Duodenal mucosa (tissue), 2 donors: ENCODE measurements around the gene IGF2BP3.
A peak's percentile ranks its signal among the peaks of the same experiment; 100 is the strongest.

Source experiments
- H3K27ac ChIP-seq: one replicate; pipeline ENCODE4 v1.7.0; 2013; ENCODE audit warnings: low read depth, low read length
- H3K27me3 ChIP-seq, 2 donors: one replicate each; pipeline ENCODE4 v1.7.0; 2013; ENCODE audit warnings: low read length in 2 of 2, control low read depth in 1 of 2; ENCODE audit not compliant: insufficient read depth in 2 of 2, control insufficient read depth in 1 of 2
- H3K36me3 ChIP-seq, 2 donors: one replicate each; pipeline ENCODE4 v1.7.0; 2013; ENCODE audit warnings: low read length in 2 of 2, control low read depth in 1 of 2; ENCODE audit not compliant: insufficient read depth in 2 of 2, control insufficient read depth in 1 of 2
- H3K4me1 ChIP-seq, 2 donors: one replicate each; pipeline ENCODE4 v1.7.0; 2013; ENCODE audit warnings: low read length in 2 of 2, control low read depth in 1 of 2; ENCODE audit not compliant: insufficient read depth in 2 of 2, control insufficient read depth in 1 of 2
- H3K4me3 ChIP-seq, 2 donors: one replicate each; pipeline ENCODE4 v1.7.0; 2013; ENCODE audit warnings: low read length in 2 of 2, low read depth in 1 of 2
- H3K9ac ChIP-seq, 2 donors: one replicate each; pipeline ENCODE4 v1.7.0; 2013; ENCODE audit warnings: low read length in 2 of 2, low read depth in 1 of 2
- H3K9me3 ChIP-seq, 2 donors: one replicate each; pipeline ENCODE4 v1.7.0; 2013; ENCODE audit warnings: low read length in 2 of 2, control low read depth in 1 of 2; ENCODE audit not compliant: control insufficient read depth in 1 of 2

IGF2BP3 gene

DNA sequence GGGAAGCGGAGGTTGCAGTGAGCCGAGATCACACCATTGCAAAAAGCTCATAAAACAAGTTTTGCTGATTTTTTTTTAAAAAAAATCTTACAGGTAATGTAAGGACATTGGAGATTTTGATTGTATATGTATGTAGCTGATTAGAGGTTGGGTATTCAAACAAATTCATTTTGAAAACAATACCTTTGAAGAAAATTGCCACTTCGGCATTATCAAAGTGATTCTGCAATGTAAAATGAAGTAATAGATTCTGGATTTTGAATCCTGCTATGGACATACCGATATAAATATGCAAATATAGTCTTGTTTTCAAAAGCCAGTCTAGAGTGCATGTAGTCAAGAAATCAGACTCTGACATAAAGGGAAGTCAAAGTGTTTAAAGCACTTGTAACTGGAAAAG is 12.4 kb upstream of the IGF2BP3 start:
- no peak overlapping the region for H3K27ac ChIP-seq
- peaks cover 15 to 25% of the 10 kb centered on the region in 2 donors for H3K27me3 ChIP-seq
- no peaks in the 10 kb centered on the region for H3K9me3 ChIP-seq
- H3K36me3 ChIP-seq, result no peaks in the 10 kb centered on the region
- H3K4me1 ChIP-seq, result no peaks in the 10 kb centered on the region
- no peak overlapping the region for H3K4me3 ChIP-seq
- no peak overlapping the region for H3K9ac ChIP-seq

DNA sequence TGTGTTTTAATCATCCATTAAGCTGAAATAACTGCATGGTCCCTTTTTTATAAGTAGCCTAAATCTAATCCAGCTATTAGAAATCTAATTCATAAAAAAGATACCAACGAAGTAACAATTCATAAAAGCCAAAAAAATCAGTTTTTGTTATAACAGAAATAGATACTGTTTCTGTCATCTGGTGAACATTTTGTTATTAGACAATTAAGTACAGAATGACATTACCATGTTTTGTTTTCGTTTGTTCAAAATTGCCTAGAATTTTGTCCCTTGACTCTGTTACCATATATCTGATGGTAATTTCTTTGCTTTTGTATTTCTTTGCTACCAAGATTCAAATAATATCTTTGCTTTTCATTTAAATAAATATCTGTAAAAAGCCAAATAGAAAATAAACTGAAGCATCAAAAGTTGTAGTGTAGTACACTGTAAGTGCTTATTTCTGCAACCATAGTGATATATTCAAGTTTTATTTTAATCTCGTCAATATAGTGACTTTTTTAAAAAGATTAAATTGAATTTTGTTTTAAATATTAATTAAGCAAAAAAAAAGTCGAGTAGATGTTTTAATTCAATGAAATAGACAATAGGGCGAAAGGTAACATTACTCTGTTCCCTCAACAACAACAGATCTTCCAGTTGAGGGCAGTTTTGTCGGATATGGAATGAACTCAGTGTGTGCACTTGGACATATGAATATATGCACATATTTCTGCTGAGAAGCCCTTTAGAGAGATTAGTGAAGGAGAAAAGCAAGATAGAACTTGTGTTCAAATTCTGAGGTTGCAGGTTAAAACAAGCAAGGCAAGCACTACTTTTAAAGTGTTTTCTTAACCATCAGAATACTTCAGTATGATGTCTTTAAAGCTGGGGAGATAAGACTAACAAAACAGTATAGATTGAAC is 7.9 kb upstream of the IGF2BP3 start:
- no peaks in the 10 kb centered on the region for H3K9me3 ChIP-seq
- peaks cover 54 to 55% of the 10 kb centered on the region in 2 donors for H3K27me3 ChIP-seq
- no peaks in the 10 kb centered on the region for H3K36me3 ChIP-seq
- H3K4me3 ChIP-seq, result no peak overlapping the region
- no peak overlapping the region for H3K27ac ChIP-seq
- peaks cover 14 to 16% of the 10 kb centered on the region in 2 donors for H3K4me1 ChIP-seq
- H3K9ac ChIP-seq, result no peak overlapping the region

GRCh38 chr7:23477157-23477499 is 6.8 kb upstream of the IGF2BP3 start:
- Histone ChIP-seq H3K9me3 (no peaks in the 10 kb centered on the region), H3K9ac (no peak overlapping the region), H3K36me3 (no peaks in the 10 kb centered on the region), H3K27me3 (peaks cover 61 to 65% of the 10 kb centered on the region in 2 donors), H3K27ac (no peak overlapping the region), H3K4me1 (peaks cover 16 to 18% of the 10 kb centered on the region in 2 donors), H3K4me3 (no peak overlapping the region)

GRCh38 chr7:23476286-23477156 is 6.2 kb upstream of the IGF2BP3 start:
- H3K4me1 ChIP-seq, result peaks cover 16 to 18% of the 10 kb centered on the region in 2 donors
- no peak overlapping the region for H3K27ac ChIP-seq
- no peaks in the 10 kb centered on the region for H3K9me3 ChIP-seq
- no peak overlapping the region for H3K4me3 ChIP-seq
- no peak overlapping the region for H3K9ac ChIP-seq
- H3K36me3 ChIP-seq, result no peaks in the 10 kb centered on the region
- peaks cover 66 to 71% of the 10 kb centered on the region in 2 donors for H3K27me3 ChIP-seq

DNA sequence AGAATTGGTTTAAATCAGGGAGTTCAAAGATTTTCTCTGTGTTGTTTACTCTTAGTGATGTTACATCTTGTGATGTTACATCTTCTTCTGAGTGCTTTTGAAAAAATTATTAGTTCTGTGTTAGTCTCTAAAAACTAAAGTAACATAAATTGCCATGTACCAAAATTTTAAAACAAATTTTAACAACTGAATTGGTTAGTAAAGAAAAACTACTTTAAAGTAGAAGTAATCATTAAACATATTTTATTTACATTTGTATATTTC is 5.2 kb upstream of the IGF2BP3 start:
- peaks cover 19 to 22% of the 10 kb centered on the region in 2 donors for H3K4me1 ChIP-seq
- no peak overlapping the region for H3K27ac ChIP-seq
- H3K4me3 ChIP-seq, result no peak overlapping the region
- no peaks in the 10 kb centered on the region for H3K9me3 ChIP-seq
- no peaks in the 10 kb centered on the region for H3K36me3 ChIP-seq
- no peak overlapping the region for H3K9ac ChIP-seq
- H3K27me3 ChIP-seq, result peaks cover 72 to 77% of the 10 kb centered on the region in 2 donors

DNA sequence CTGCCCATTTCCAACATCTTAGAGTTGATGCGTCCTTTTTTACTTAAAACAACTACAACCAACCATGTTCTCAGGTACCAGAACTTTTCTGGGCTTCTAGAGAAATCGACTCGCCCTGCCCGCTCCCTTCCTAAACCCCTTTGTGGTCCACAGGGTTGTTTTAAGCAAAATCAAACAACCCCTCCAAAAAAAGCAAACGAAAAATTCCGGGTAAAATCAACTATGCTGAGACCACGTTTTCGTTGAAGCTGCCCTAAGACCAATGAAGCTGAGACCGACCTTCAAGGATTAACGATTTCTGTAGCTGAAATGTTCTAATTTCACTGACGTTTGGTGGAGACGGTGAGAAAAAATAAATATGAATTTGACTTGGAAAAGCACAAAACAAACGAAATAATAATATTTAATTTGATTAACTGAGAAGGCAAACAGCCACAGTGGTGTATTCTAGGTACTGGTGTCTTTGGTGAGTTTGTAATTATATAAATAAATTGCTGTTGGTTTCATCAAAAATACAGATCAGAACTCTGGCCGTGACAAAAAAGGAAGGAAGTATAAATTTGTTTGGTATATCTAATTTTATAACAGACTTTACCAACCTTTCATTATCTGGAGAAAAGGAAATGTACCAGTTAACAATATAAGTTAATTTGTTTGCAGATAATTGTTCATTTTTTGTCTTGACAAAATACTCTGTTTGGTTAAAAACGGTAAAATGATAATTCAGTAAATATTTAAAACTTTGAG is 4.7 kb upstream of the IGF2BP3 start:
- H3K27me3 ChIP-seq, result peaks cover 77 to 81% of the 10 kb centered on the region in 2 donors
- no peaks in the 10 kb centered on the region for H3K9me3 ChIP-seq
- peak overlapping the region; percentile 36 to 62 for H3K4me3 ChIP-seq
- H3K4me1 ChIP-seq, result peaks cover 24% of the 10 kb centered on the region in 2 donors
- no peak overlapping the region for H3K27ac ChIP-seq
- no peaks in the 10 kb centered on the region for H3K36me3 ChIP-seq
- no peak overlapping the region for H3K9ac ChIP-seq

DNA sequence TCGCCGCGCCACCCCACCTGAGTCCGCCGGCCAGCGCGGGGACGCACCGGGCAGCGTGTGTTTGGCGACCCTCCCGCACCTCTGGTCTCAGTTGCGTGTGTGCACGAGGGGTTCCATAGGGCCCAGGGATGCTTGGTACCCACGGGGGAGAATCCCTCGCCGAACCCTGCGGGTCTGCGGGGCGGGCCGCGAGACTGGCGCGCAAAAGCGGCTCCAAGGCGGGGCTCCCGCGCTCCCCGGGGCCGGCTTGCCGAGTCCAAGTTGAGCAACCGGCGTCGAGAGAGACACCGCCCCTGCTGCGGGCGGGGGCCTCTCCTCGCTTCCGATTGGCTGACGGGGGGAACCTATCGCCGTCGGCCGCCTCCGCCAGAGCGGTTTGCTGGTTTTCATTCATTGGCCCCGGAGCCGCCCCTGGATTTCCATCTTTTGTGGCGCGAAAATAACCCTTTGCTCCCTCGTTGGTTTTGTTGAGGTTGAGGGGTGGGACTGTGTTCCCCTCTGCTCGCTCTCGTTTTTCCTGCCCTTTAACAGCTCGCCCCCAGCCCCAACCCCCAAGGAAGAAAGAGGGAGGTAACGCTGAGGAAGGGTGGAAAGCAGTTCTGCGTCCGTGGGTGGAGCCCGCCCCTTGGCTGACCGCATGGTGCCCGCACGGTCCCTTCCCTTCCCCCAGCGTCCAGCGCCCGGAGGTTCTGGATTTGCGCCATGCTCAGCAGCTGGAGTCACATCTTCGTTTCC is 4.0 kb upstream of the IGF2BP3 start:
- Histone ChIP-seq H3K27me3 (peaks cover 78 to 88% of the 10 kb centered on the region in 2 donors), H3K4me1 (peaks cover 25 to 28% of the 10 kb centered on the region in 2 donors), H3K9ac (no peak overlapping the region), H3K4me3 (peak overlapping the region; percentile 62 to 65), H3K9me3 (no peaks in the 10 kb centered on the region), H3K36me3 (no peaks in the 10 kb centered on the region), H3K27ac (no peak overlapping the region)

DNA sequence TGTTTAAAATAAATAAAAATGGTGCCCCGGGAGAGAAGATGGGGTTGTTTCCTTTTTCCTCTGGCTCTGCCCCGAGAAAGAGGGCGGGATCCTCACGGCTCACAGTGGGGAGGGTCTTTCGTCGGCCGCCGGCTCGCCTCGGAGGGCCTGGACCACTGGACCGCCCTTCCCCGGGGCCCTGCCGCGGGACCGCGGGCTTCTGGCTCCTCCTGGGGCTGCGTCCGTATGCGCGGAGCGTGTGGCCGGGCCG is 3.5 kb upstream of the IGF2BP3 start:
- Histone ChIP-seq H3K9ac (no peak overlapping the region), H3K4me1 (peaks cover 26 to 33% of the 10 kb centered on the region in 2 donors), H3K36me3 (no peaks in the 10 kb centered on the region), H3K27me3 (peaks cover 80 to 88% of the 10 kb centered on the region in 2 donors), H3K4me3 (peak overlapping the region; percentile 62 to 65), H3K27ac (no peak overlapping the region), H3K9me3 (no peaks in the 10 kb centered on the region)

DNA sequence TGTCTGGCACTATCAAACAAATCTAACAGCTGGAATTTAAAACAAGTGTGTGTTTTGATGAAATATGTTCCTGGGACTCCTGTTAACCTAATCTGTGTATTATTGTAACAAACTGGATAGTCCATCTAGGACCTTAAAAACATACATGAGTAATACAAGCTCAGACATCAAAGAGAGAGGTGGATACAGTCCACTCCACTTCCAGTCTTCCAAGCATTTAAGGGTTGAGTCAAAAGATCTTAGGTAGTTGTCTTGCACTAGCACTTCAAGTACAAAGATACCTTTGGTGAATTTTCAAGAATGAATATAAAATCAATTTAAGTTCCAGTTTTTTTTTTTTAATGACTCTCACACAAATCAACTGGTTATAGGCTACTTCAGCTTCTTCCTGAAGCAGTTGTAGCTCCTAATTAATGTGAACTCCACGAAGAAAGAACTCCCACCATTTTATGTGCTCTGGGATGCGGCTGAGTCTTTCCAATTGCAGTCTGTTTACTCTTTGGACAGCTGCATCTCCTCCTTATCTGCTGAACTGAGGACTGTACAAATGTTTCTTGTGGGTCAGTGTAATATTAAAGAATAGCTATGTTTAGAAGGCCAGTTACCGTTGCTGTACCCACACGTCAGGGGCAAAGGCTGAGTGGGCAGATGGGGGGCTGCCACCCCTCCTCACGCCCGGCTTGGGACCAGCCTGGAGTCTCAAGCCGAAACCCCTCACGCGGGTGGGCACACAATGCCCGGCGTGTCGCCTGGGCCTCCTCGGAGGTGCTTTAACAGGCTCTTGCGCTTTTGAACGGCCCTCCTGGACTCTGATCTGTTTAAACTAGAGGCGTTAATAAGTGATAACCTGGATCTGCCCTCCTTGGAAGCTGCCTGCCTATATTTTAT is 2.9 kb upstream of the IGF2BP3 start:
- no peak overlapping the region for H3K9ac ChIP-seq
- H3K27ac ChIP-seq, result no peak overlapping the region
- H3K27me3 ChIP-seq, result peaks cover 80 to 89% of the 10 kb centered on the region in 2 donors
- H3K4me1 ChIP-seq, result peaks cover 31 to 33% of the 10 kb centered on the region in 2 donors
- H3K4me3 ChIP-seq, result peak overlapping the region; percentile 62 to 65
- no peaks in the 10 kb centered on the region for H3K9me3 ChIP-seq
- no peaks in the 10 kb centered on the region for H3K36me3 ChIP-seq
